Measurements from ENCODE around the gene LRBA.

DNA sequence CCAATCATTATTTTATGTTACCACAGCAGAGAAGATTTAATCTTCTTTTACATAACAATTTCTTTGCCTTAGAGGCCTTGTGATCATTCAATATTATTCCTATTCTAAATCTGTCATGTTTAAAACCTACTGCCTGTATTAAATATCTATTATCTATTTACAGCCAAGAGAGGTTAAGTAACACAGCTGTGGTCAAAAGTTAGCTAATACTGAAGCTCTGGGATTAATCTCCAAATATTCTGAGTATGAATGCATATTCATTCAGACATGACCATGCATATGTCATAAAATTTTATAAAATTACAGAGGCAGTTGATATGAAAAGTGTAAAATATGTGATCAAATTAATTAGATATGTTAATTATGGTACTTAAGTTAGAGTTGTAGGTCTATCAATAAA is 621.0 kb downstream of the LRBA start:
- TF ChIP-seq ESRRA (IDR thresholded peaks at IDR 0.05; ENCODE audit: borderline replicate concordance, low read length) (no peak), MAFK (IDR thresholded peaks at IDR 0.05; ENCODE audit: partially characterized antibody) (no peak), CEBPB (IDR thresholded peaks at IDR 0.05) (no peak), CTCF (IDR thresholded peaks at IDR 0.05) (no peak), HOXB5 (CRISPR knock-in tag; IDR thresholded peaks at IDR 0.05) (no peak), KDM1A (IDR thresholded peaks at IDR 0.05; ENCODE audit: low read depth) (no peak), POLR2A (IDR thresholded peaks at IDR 0.05; ENCODE audit: low read length) (no peak), ELK1 (IDR thresholded peaks at IDR 0.05; ENCODE audit: low read depth, low read length) (no peak), POLR2AphosphoS2 (conservative IDR thresholded peaks at IDR 0.05; ENCODE audit: low read length) (no peak)

Data from A549 (cell line).